Dermis microvascular lymphatic vessel endothelial cell (primary cell): ENCODE results near the gene CLDN25. TPM values are rescaled to one million over a fixed set of nuclear protein-coding genes. Genes with fewer than 3 reads are reported as not detected.
"Not testable (repeated sequence)": the region's sequence is repeated elsewhere in the genome, so short reads cannot be mapped to it uniquely, and the experiment has no call there.

ENCODE experiments used
- DNase-seq, 2 donors: peaks; one replicate each; pipeline versions ENCODE4 v3.0.0 to v3.0.0-alpha.2; 2010; ENCODE audit warnings: low read depth in 2 of 2
- total RNA-seq: library from RNA; depleted of rRNA; stranded (reverse); fragments of >200 nt; gene quantifications from 2 replicates; pipeline ENCODE4 v1.2.1, GENCODE V29; 2014

The CLDN25 gene
- total RNA-seq: not detected in 2 replicates

DNA sequence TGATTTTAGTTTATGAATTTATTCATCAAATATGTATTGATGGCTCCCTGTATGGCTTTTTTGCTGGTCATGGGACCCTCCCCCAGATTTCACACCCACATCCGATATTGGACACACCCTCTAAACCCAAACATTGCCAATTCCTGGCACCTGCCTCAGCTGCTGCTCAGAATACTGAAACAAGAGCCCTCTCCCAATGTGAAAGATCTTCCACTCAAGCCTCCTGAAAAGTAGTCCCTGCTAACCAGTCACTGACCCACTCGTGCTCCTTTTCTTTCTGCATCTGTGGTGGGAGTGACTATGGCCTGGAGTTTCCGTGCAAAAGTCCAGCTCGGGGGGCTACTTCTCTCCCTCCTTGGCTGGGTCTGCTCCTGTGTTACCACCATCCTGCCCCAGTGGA lies at the start of gene CLDN25:
Gene CLDN25 (plus strand): TSS at position 301 of the 400 bp plus-strand sequence. CDS start 0 bp downstream, at position 301.
- no peak for DNase-seq

DNA sequence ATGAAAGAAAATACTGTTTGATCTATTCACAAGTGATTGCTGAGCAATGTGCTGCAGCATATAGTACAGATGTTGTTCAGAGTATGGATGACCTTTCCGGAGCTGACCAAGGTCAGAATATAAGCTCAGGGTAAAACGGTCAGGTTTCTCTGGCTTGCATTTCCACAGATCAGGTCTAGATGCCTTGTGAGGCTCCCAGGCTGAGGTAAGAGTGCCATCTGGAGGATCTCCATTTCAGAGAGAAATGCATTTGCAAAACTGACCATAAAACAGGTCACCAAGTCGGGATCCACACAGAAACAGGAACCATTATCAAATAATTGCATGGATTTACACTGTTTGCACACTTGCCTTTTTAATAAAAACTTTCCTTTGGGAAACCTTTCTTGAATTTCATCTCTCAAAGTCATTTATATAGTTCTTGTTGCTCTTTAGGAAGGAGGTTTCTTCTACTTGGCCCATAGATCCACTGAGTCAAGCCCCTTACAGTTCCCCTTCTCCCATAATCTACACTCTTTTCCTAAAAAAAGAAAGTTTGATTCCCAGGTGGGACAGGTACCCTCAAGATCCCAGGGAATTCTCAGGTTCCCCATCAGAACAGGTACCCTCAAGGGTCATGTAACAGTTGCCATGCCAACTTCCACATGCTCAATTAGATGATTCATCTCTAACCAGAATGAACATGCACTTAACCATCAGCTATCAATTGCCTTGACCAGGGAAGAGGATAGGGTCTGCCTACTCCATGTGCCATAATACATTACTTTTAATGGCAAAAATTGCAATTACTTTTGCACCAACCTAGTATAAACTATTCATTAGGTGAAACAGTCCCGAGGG lies 48.5 kb upstream of the CLDN25 start:
- DNase-seq: peak; percentile 10 to 28

DNA sequence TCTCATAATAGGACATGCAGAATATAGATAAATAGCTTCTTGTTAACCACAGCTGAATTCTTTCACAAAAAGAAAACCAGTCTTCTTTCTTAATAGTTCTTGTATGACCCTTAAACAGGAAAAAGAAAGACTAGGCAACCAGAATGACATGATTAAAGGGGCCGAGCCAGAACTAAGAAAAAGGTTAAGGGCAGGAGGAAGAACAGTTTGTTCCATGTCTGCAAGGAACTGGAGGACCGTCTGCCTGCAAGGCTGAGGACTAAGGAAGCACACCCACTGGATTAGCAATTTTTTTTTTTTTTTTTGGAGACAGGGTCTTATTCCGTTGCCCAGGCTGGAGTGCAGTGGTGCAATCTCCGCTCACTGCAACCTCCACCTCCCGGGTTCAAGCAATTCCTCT lies 47.5 kb upstream of the CLDN25 start:
- no peak for DNase-seq

DNA sequence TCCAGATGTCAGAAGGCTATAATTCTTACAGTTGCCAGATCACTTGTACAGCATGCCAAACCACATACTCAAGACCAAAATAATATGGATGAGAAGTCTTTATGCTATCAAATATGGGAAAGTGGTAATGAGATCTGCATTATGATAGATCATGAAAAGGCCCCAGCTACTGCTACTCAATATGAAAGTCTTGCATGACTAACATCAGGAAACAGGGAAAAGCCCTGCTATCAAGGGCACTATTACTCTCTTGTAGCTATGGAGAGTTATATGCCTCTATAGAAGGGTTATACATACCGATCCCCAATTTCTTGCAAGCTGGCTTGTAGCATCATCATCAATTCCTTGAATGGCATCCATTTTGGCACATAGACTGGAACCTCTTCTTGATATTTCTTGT lies 43.3 kb upstream of the CLDN25 start:
- DNase-seq: no peak

DNA sequence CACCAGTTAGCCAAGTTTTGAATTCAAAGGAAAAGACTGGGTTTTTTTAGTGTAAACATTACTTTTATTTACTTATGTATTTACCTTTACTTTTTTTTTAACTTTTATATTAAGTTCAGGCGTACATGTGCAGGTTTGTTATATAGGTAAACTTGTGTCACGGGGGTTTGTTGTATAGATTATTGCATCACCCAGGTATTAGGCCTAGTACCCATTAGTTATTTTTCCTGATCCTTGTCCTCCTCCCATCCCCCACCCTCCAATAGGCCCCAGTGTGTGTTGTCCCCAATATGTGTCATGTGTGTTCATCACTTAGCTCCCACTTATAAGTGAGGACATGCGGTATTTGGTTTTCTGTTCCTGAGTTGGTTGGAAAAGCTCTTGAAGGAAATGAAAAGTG lies 26.7 kb upstream of the CLDN25 start:
- DNase-seq: no peak

DNA sequence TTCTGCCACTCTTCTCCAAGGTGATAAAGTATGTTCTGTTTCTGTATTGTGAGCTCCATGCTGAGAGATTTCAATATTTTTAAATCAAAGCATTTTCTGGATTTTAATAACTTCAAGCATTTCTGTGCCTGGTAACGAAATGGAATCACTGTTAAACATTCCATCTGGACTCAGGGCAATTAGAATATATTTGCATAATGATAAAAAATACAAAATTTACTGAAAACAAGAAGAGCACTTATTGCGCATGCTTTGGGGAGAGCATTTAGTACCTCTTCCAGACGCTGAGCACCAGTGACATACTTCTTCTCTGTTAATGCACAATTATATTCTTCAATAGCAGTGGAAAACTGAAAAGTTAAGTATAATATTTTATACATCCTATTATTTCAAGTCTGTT lies 19.4 kb upstream of the CLDN25 start:
- no peak for DNase-seq

DNA sequence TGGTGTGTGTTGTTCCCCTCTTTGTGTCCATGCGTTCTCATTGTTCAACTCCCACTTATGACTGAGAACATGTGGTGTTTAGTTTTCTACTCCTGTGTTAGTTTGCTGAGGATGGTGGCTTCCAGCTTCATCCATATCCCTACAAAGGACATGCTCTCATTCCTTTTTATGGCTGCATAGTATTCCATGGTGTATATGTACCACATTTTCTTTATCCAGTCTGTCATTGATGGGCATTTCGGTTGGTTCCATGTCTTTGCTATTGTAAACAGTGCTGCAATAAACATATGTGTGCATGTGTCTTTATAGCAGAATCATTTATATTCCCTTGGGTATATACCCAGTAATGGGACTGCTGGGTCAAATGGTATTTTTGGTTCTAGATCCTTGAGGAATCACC lies 16.6 kb upstream of the CLDN25 start:
- DNase-seq: not testable (repeated sequence)

DNA sequence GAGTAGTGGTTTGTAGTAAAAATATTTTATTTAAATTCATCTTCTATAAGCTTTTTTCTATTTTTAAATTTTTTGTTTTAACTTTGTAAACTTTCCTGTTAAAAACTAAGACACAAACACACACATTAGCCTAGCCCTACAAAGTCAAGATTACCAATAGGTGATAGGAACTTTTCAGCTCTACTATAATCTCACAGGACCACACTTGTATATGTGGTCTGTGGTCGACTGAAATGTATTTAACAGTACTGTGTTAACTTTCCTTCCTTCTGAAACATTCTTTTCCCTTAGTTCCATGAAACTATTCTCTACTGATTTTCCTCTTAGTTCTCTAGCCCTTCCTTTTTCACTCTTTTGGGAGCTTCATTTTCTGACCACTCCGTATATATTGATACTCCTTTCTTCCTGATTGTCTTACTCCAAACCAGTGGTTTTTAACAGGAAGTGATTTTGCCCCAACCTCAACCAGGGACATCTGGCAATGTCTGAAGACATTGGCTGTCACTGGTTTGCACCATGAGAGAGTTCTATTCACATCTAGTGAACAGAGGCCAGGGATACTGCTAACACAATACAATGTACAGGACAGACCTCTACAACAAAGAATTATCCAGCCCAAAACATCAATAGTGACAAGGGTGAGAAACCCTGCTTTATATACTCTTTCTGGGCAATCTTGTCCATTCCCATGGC lies 14.9 kb upstream of the CLDN25 start:
- DNase-seq: no peak

DNA sequence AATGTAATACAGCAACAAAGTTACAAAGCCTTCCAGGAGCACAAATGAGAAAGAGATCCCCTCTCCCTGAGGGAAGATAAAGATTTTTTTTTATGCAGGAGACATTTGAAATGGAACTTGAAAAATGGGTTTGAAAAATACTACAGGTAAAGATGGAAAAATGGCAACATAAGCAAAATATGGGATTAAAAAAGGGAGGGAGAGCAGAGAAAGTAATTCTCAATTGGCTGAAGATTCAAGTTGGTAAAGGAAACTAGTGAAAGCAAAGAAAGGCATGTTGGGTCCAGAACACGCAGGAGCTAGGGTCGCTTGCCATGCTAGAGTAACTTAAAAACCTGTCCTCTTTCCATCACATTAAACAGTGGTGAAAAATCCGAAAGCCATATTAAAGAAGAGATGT lies 7.6 kb upstream of the CLDN25 start:
- DNase-seq: no peak

DNA sequence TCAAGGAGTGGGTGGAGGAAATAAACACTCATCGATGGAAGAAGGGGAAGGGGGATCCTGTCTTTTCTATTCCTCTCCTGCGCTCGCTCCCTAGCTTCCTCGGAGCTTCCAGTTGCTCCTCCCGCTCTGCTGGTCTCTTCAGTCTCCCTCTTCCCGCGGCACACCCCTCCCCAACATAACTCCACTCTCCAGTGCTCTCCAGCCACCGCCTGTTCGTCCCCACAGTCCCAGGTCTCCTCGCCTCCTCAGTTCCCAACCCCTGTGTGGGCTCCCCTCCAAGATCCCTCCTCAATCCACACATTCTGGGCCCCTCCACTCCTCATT lies 6.5 kb upstream of the CLDN25 start:
- DNase-seq: peak in 1 of 2 donors; percentile 60

DNA sequence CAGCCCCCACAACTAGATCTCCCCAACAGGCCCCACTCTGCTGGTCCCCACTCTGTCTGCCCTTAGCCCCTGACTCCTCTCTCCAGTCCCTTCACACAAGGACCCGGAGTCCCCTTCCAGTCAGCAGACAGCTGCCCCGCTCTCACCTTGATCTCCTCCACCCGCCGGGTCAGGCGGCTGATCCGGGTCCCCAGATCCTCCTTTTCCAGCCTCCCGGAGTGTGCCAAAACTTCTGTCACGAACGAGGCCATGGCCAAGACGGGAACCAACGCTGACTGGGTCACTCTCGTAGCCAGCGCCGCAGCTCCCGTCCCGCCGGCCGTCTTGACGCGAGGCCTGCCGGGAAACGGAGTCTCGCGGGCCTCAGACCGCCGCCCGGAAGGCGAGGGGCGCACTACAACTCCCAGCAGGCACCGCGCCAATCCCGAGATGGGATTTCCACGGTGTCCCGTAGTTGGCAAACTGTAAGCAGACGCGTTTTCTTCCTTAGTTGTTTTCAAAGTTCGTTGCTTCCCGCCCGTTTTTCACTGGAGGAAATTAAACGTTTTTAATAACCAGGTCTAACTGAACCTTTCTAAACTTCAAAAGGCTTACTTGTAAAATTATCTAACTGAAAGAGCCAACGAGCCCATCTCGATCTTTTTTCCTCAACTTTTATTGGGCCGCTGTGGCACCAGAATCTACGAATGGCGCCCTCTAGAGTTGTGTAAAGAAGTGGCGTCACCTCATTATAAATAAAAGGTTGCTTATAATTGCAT lies 6.0 kb upstream of the CLDN25 start, which contains the start of gene ZW10:
Gene ZW10 (minus strand): TSS at position 277 of the 758 bp plus-strand sequence. CDS start 26 bp downstream, at position 251.
- DNase-seq: peak; percentile 89 to 98

DNA sequence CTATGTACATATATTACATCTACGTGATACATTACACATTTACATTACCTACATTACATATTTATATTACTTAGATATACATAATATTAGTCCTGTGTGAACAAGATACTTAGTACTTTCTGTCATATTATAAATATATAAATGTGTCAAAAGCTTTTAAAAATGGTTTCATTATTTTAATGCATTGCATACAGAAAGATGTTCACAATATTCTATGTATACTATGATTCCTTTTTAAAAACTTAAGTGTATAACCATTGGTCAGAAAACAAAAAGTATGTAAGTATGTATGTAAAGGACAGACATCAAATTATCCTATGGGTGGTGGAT lies 5.5 kb upstream of the CLDN25 start:
- no peak for DNase-seq

DNA sequence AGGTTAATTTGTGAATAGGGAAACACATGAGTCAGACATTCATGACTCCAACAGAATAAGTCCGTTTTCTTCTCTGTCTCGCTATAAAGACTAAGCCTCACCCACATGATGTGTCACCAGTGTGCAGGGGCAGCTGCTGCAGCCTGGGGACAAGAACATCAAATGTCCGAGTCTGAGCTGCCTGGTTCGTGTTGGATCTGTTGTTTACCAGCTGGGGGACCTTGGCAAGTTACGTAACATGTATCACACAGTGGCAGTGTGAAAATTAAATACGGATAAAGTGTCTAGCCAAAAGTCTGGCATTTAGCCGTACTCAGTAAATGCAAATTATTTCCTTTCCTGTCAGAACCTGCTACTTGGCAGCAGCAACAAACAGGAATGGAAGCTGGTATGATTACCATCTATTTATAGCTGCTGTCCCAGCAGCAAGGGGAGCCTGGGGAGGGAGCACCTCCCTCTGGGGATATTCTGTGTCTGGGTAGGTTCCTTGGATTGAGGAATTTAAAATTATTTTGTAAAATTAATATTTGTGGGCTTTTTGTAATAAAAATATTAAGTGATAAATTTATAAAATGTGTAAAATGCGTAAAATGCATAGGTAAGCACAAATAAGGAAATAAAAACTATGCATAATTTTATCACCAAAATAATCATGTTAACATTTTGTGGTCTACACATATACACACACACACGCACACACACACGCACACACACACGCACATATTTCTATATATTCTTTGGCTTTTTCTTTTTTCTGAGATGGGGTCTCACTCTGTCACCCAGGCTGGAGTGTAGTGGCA lies 1.3 kb upstream of the CLDN25 start:
- DNase-seq: peak; percentile 52 to 63

DNA sequence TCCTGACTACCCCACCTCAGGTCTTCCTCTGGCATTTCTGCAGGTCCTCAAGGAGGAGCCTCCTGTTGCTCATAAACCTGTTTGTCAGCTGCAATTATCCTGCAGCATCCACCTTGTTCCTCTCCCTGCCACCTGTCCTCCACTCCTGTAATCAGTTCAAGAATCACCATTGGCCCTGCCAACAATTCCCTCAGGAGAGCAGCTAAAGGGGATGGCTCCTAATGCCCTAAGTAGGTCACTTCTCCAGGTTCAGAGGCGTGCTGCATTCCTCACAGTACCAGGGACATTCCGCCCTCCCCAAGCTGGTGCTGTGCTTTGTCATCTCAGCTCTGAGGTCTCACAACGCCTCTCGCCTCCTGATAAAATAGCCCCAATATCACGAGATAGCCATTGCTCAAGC lies 2.1 kb downstream of the CLDN25 start:
- no peak for DNase-seq

DNA sequence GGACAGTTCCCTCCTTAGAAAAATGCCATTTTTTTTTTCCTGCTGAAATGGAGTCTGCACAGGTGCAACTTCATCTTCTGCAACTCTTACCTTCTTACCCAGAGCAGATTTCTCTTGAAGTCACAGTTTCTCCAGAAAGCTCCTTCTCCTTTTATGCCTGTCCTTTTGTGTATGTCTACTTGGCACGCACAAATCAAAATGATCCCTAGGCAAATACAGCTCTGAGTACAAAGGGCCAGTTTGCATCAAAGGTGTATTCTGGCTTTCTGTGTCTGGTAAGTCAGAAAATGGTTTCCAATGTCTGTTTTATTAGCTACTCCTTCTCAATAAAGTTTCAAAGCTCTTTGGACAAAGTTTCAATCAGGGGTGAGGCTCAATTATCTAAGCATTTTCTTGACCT lies 2.5 kb downstream of the CLDN25 start:
- no peak for DNase-seq

DNA sequence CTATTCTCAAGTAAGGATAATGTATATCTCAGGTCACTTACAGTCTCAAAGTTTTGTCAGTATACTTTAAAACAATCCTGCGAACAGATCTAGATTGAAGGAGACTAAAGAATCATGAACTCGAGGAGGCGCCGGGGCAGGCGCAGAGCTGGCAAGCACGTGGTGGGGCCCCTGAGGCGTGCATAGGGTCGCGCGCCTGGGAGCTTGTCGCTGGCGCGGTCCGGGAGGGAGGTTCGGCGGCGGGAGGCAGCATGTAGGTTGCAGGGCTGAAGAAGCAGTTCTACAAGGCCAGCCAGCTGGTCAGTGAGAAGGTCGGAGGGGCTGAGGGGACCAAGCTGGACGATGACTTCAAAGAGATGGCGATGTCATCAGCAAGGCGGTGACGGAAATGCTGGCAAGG lies 9.4 kb downstream of the CLDN25 start:
- not testable (repeated sequence) for DNase-seq

DNA sequence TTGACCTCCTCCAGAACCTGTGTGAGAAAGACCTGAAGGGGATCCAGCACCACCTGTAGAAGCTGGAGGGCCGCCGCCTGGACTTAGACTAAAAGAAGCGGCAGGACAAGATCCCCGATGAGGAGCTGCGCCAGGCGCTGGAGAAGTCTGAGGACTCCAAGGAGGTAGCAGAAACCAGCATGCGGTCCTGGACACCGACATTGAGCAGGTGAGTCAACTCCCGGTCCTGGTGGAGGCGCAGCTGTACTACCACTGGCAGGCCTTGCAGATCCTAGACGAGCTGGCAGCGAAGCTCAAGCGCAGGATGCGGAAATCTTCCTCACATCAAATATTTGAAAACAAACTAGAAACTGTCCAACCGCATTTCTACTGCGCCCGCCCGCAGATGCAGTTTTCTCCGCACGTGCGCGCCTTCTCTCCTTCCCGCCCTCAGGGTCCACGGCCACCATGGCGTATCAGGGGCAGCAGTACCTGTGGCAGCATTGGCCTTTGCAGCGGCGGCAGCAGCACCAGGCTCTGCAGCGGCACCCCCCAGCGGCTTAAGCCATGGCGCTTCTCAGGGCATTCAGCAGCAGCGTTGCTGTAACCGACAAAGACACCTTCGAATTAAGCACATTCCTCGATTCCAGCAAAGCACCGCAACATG lies 10.2 kb downstream of the CLDN25 start:
- DNase-seq: no peak

DNA sequence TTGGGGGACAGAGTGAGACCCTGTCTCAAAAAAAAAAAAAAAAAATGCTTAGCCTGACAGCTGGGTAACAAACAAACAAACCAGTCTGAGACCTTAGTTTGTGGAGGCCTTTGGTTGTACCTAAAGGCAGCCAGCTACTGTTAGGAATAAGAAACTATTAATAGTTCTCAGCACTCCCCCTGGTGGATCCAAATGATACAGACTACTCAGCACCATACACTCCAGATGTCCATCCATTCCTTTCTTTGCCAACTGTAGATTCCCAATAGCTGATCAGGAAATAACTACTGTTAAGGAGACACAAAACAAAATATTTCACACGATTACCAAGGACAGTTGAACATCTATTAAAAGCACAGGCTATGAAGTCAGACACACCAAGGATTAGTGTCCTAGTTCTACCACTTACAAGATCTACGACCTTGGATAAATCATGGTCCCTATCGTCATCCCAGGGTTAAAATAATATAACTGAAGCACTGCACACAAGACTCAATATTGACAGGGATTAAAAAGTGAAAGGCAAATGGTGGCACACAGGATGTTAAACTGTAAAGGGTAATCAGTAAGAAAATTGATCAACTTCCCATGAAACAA lies 17.2 kb downstream of the CLDN25 start:
- peak; percentile 30 to 48 for DNase-seq

DNA sequence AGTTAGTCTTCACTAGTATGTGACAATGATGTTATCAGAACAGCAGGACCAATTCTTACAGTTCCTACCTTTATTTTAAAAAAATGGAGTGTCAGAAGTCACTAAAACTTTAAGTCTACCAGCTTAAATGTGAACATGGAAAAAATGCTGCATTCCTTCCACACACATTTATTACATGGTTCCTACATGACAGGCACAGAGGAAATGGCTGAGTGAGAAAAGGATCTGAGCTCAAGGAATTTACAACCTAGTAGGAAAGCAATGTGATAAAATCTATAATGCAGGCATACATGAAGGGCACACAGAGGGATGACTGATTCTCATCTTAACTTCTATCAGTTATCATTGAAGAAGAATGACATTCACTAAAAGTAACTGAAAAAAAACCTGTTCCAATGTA lies 23.0 kb downstream of the CLDN25 start:
- no peak for DNase-seq

DNA sequence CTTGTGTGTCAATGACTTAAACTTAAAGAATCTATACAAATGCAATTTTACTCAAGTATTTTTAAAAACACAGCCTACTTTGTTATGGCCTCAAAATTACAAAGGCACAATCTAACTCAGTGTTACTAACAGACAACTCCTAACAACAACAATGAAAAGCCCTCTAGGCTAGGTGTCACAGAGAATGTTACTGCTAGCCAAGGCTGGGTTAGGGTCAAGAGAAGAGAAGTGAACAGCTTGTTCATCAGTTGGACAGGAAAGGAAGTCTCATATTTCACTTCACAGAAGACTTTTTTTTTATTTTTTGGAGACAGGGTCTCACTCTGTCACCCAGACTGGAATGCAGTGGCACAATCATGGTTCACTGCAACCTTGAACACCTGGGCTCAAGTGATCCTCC lies 26.0 kb downstream of the CLDN25 start:
- peak in 1 of 2 donors; percentile 5 for DNase-seq

DNA sequence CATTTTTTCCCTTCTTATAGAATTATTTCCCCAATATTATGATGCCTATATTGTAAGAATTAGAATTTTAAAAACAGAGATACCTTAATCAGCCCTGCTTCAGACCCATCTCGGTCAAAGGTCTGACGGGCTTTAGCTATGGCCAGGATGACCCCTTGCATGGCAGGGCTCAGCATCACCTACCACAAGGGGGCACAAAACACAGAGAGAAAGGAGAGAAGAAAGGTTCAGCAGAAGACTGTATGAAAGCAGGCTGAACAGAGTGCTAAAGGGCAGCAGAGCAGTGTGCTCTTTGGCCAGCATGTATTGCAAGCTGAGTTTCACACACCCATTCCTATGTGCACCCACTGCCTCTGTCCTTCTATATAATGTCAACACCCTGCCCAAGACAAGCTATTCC lies 26.8 kb downstream of the CLDN25 start:
- peak; percentile 21 to 53 for DNase-seq
